SK-N-SH treated with all-trans-retinoic acid at 6 μM for 48 hours (cell line): Measurements from ENCODE around the gene OR10K2.

Experiments
- ARNTL ChIP-seq: fragments of 450-650 bp; formaldehyde crosslinking; IDR thresholded peaks from 2 replicates; pipeline ENCODE4 v1.5.0; 2020; ENCODE audit warnings: low read depth, mild to moderate bottlenecking, moderate library complexity, borderline replicate concordance
- CSDC2 ChIP-seq: fragments of 250-450 bp; sonication (Bioruptor Pico); IDR thresholded peaks from 2 replicates; pipeline ENCODE4 v1.5.0; 2020; ENCODE audit warnings: mild to moderate bottlenecking, moderate library complexity
- ISL1 ChIP-seq: fragments of 250-450 bp; sonication (Bioruptor Pico); IDR thresholded peaks from 2 replicates; pipeline ENCODE4 v2.1.2; 2022; ENCODE audit warnings: mild to moderate bottlenecking, moderate library complexity
- POU6F1 ChIP-seq: fragments of 250-450 bp; sonication (Bioruptor Pico); IDR thresholded peaks from 2 replicates; pipeline ENCODE4 v1.8.0; 2021; ENCODE audit warnings: low read depth, mild to moderate bottlenecking, moderate library complexity, borderline replicate concordance
- PPARA ChIP-seq: fragments of 250-450 bp; sonication (Bioruptor Pico); IDR thresholded peaks from 2 replicates; pipeline ENCODE4 v1.5.0; 2020; ENCODE audit warnings: mild to moderate bottlenecking, borderline replicate concordance
- RARB ChIP-seq: fragments of 250-450 bp; sonication (Bioruptor Pico); IDR thresholded peaks from 2 replicates; pipeline ENCODE4 v1.8.0; 2021; ENCODE audit warnings: mild to moderate bottlenecking, moderate library complexity
- TOX ChIP-seq: fragments of 250-450 bp; sonication (Bioruptor Pico); IDR thresholded peaks from 2 replicates; pipeline ENCODE4 v1.8.0; 2021; ENCODE audit warnings: mild to moderate bottlenecking, moderate library complexity, borderline replicate concordance
- ZC3H10 ChIP-seq: fragments of 250-450 bp; sonication (Bioruptor Pico); IDR thresholded peaks from 2 replicates; pipeline ENCODE4 v1.5.1; 2021; ENCODE audit warnings: mild to moderate bottlenecking, moderate library complexity
- ZFP3 ChIP-seq: fragments of 250-450 bp; sonication (Bioruptor Pico); IDR thresholded peaks from 2 replicates; pipeline ENCODE4 v1.5.0; 2020; ENCODE audit warnings: mild to moderate bottlenecking, moderate library complexity
- ZFP30 ChIP-seq: fragments of 450-650 bp; formaldehyde crosslinking; IDR thresholded peaks from 2 replicates; pipeline ENCODE4 v1.5.0; 2022; ENCODE audit warnings: mild to moderate bottlenecking, moderate library complexity
- ZNF565 ChIP-seq: fragments of 450-650 bp; formaldehyde crosslinking; conservative IDR thresholded peaks from 2 replicates; pipeline ENCODE4 v1.5.0; 2020; ENCODE audit warnings: low read depth, mild to moderate bottlenecking, moderate library complexity
- TF ChIP-seq, protein P1 (sequence below): fragments of 250-450 bp; sonication (Bioruptor Pico); IDR thresholded peaks from 2 replicates; pipeline ENCODE4 v1.5.0; 2020; ENCODE audit warnings: mild to moderate bottlenecking, moderate library complexity
- TF ChIP-seq, protein P2 (sequence below): fragments of 250-450 bp; sonication (Bioruptor Pico); IDR thresholded peaks from 2 replicates; pipeline ENCODE4 v1.8.0; 2020; ENCODE audit warnings: mild to moderate bottlenecking, moderate library complexity, borderline replicate concordance
- TF ChIP-seq, protein P3 (sequence below): fragments of 250-450 bp; sonication (Bioruptor Pico); IDR thresholded peaks from 2 replicates; pipeline ENCODE4 v1.5.1; 2020; ENCODE audit warnings: low read depth, mild to moderate bottlenecking, moderate library complexity

DNA sequence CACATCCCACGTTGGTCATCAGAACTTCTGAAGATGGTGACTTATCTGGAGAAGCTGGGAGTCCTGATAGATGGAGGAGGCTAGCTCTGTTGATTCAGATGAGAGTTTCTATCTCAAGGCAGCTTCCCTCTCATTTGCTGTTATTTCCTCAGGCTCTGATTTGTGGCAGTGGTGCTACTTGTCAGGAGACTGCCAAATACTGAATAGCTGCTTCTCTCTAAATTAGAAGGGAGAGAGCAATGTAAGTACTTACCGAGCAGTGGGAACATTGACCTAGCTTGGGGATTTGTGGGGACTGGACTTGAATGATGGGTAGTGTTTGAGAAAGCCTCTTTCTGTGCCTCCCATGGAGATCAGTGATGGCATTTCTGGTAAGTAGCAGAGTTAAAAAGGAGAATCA is 35.5 kb upstream of the OR10K2 start, which contains the start of gene OR10K1:
- TF ChIP-seq RARB (CRISPR knock-in tag) (no peak), ZC3H10 (CRISPR knock-in tag) (no peak), ISL1 (CRISPR knock-in tag) (no peak), PPARA (CRISPR knock-in tag) (no peak), POU6F1 (CRISPR knock-in tag) (no peak), ZFP30 (CRISPR knock-in tag) (no peak), ZNF565 (CRISPR knock-in tag) (no peak), TOX (CRISPR knock-in tag) (no peak), CSDC2 (no peak), ZFP3 (CRISPR knock-in tag) (no peak), ARNTL (CRISPR knock-in tag) (no peak)
- TF ChIP-seq, protein P1, sequence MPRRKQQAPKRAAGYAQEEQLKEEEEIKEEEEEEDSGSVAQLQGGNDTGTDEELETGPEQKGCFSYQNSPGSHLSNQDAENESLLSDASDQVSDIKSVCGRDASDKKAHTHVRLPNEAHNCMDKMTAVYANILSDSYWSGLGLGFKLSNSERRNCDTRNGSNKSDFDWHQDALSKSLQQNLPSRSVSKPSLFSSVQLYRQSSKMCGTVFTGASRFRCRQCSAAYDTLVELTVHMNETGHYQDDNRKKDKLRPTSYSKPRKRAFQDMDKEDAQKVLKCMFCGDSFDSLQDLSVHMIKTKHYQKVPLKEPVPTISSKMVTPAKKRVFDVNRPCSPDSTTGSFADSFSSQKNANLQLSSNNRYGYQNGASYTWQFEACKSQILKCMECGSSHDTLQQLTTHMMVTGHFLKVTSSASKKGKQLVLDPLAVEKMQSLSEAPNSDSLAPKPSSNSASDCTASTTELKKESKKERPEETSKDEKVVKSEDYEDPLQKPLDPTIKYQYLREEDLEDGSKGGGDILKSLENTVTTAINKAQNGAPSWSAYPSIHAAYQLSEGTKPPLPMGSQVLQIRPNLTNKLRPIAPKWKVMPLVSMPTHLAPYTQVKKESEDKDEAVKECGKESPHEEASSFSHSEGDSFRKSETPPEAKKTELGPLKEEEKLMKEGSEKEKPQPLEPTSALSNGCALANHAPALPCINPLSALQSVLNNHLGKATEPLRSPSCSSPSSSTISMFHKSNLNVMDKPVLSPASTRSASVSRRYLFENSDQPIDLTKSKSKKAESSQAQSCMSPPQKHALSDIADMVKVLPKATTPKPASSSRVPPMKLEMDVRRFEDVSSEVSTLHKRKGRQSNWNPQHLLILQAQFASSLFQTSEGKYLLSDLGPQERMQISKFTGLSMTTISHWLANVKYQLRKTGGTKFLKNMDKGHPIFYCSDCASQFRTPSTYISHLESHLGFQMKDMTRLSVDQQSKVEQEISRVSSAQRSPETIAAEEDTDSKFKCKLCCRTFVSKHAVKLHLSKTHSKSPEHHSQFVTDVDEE (CRISPR knock-in tag), result no peak
- TF ChIP-seq, protein P2, sequence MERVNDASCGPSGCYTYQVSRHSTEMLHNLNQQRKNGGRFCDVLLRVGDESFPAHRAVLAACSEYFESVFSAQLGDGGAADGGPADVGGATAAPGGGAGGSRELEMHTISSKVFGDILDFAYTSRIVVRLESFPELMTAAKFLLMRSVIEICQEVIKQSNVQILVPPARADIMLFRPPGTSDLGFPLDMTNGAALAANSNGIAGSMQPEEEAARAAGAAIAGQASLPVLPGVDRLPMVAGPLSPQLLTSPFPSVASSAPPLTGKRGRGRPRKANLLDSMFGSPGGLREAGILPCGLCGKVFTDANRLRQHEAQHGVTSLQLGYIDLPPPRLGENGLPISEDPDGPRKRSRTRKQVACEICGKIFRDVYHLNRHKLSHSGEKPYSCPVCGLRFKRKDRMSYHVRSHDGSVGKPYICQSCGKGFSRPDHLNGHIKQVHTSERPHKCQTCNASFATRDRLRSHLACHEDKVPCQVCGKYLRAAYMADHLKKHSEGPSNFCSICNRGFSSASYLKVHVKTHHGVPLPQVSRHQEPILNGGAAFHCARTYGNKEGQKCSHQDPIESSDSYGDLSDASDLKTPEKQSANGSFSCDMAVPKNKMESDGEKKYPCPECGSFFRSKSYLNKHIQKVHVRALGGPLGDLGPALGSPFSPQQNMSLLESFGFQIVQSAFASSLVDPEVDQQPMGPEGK, result no peak
- TF ChIP-seq, protein P3, sequence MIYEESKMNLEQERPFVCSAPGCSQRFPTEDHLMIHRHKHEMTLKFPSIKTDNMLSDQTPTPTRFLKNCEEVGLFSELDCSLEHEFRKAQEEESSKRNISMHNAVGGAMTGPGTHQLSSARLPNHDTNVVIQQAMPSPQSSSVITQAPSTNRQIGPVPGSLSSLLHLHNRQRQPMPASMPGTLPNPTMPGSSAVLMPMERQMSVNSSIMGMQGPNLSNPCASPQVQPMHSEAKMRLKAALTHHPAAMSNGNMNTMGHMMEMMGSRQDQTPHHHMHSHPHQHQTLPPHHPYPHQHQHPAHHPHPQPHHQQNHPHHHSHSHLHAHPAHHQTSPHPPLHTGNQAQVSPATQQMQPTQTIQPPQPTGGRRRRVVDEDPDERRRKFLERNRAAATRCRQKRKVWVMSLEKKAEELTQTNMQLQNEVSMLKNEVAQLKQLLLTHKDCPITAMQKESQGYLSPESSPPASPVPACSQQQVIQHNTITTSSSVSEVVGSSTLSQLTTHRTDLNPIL (CRISPR knock-in tag), result no peak
